Skeletal muscle tissue (tissue), 5 donors: ENCODE measurements around the gene NR5A2. TPM values are rescaled to one million over a fixed set of nuclear protein-coding genes. Genes with fewer than 3 reads are reported as not detected.

Experiments used
- H3K27ac ChIP-seq: one replicate; pipeline ENCODE4 v1.7.0; 2013; ENCODE audit warnings: mild to moderate bottlenecking, low read depth, low read length, inconsistent platforms
- H3K27me3 ChIP-seq, 3 donors: one replicate each; pipeline ENCODE4 v1.7.0; 2013; ENCODE audit warnings: low read length in 3 of 3; ENCODE audit not compliant: control insufficient read depth in 3 of 3, insufficient read depth in 3 of 3
- H3K36me3 ChIP-seq, 3 donors: one replicate each; pipeline ENCODE4 v1.7.0; 2013; ENCODE audit warnings: low read length in 3 of 3; ENCODE audit not compliant: control insufficient read depth in 3 of 3, insufficient read depth in 3 of 3
- H3K4me1 ChIP-seq, 3 donors: one replicate each; pipeline ENCODE4 v1.7.0; 2013; ENCODE audit warnings: low read length in 3 of 3, mild to moderate bottlenecking in 3 of 3; ENCODE audit not compliant: control insufficient read depth in 3 of 3, insufficient read depth in 3 of 3
- H3K4me3 ChIP-seq, 3 donors: one replicate each; pipeline ENCODE4 v1.7.0; 2013; ENCODE audit warnings: low read length in 3 of 3
- H3K9ac ChIP-seq, 3 donors: one replicate each; pipeline ENCODE4 v1.7.0; 2013; ENCODE audit warnings: low read length in 3 of 3, mild to moderate bottlenecking in 3 of 3, moderate library complexity in 2 of 3, low read depth in 1 of 3
- H3K9me3 ChIP-seq, 3 donors: one replicate each; pipeline ENCODE4 v1.7.0; 2013; ENCODE audit warnings: low read length in 3 of 3; ENCODE audit not compliant: control insufficient read depth in 3 of 3
- small RNA-seq: library from RNA; depleted of rRNA; stranded (forward); fragments of <200 nt; gene quantifications from one replicate; pipeline ENCODE3, GENCODE V24; 2014
- total RNA-seq: library from RNA; depleted of rRNA; stranded (reverse); fragments of >200 nt; gene quantifications from one replicate; pipeline ENCODE4 v1.2.3, GENCODE V29; 2014
- donor health status: Osteomylitis.

Gene NR5A2
- total RNA-seq, 1 donor from 2014 or later = 4.2 TPM

GRCh38 chr1:200223207-200223606 lies 195.7 kb downstream of the NR5A2 start:
- H3K9ac ChIP-seq = no peak overlapping the region
- no peak overlapping the region for H3K27ac ChIP-seq
- no peaks in the 10 kb centered on the region for H3K9me3 ChIP-seq
- peaks cover 0 to 3% (median 0%) of the 10 kb centered on the region in 3 donors for H3K27me3 ChIP-seq
- H3K36me3 ChIP-seq = no peaks in the 10 kb centered on the region
- peaks cover 0 to 4% (median 0%) of the 10 kb centered on the region in 3 donors for H3K4me1 ChIP-seq
- H3K4me3 ChIP-seq = no peak overlapping the region

- Histone ChIP-seq H3K9ac (no peak overlapping the region), H3K27ac (no peak overlapping the region), H3K36me3 (no peaks in the 10 kb centered on the region), H3K4me3 (no peak overlapping the region), H3K27me3 (peaks cover 0 to 3% (median 0%) of the 10 kb centered on the region in 3 donors), H3K4me1 (peaks cover 0 to 4% (median 0%) of the 10 kb centered on the region in 3 donors), H3K9me3 (no peaks in the 10 kb centered on the region)
Observed at GRCh38 chr1:200223613-200224012, 196.1 kb downstream of the NR5A2 start.

- peaks cover 0 to 3% (median 0%) of the 10 kb centered on the region in 3 donors for H3K27me3 ChIP-seq
- no peak overlapping the region for H3K4me3 ChIP-seq
- H3K9me3 ChIP-seq = no peaks in the 10 kb centered on the region
- H3K4me1 ChIP-seq = peaks cover 0 to 4% (median 0%) of the 10 kb centered on the region in 3 donors
- H3K27ac ChIP-seq = no peak overlapping the region
- H3K9ac ChIP-seq = no peak overlapping the region
- no peaks in the 10 kb centered on the region for H3K36me3 ChIP-seq
Observed at GRCh38 chr1:200224315-200224714, 196.8 kb downstream of the NR5A2 start.

GRCh38 chr1:200226268-200226968 lies 198.9 kb downstream of the NR5A2 start:
- Histone ChIP-seq H3K9me3 (no peaks in the 10 kb centered on the region), H3K4me3 (no peak overlapping the region), H3K9ac (no peak overlapping the region), H3K4me1 (peaks cover 0 to 4% (median 0%) of the 10 kb centered on the region in 3 donors), H3K36me3 (no peaks in the 10 kb centered on the region), H3K27ac (no peak overlapping the region), H3K27me3 (peaks cover 0 to 3% (median 0%) of the 10 kb centered on the region in 3 donors)

GRCh38 chr1:200226969-200227303 lies 199.4 kb downstream of the NR5A2 start:
- Histone ChIP-seq H3K4me3 (no peak overlapping the region), H3K27me3 (peaks cover 0 to 2% (median 0%) of the 10 kb centered on the region in 3 donors), H3K27ac (no peak overlapping the region), H3K4me1 (peaks cover 0 to 4% (median 0%) of the 10 kb centered on the region in 3 donors), H3K36me3 (no peaks in the 10 kb centered on the region), H3K9ac (no peak overlapping the region), H3K9me3 (no peaks in the 10 kb centered on the region)

Small RNA genes within 50 kb of the gene (small RNA-seq; reads per million reads assigned to genes)
- not detected for gene RNU6-570P
- gene RNU6-609P = not detected
- not detected for gene RNU6-716P
